HCT116 (cell line): ENCODE data around the gene SLC52A1.

Experiments
- ELF1 ChIP-seq: IDR thresholded peaks from 2 replicates; pipeline ENCODE4 v1.6.1; 2012; ENCODE audit warnings: low read depth, borderline replicate concordance
- EZH2 ChIP-seq: fragments of 200-600 bp; sonication (generic); IDR thresholded peaks from 2 replicates; pipeline ENCODE4 v1.6.1; 2017; ENCODE audit warnings: antibody characterized with exemption, mixed run types
- POLR2A ChIP-seq: IDR thresholded peaks from 2 replicates; pipeline ENCODE4 v1.7.0; 2011; ENCODE audit warnings: borderline replicate concordance; ENCODE audit not compliant: insufficient read depth, insufficient read length; ENCODE audit errors: extremely low read depth
- POLR2AphosphoS5 ChIP-seq: IDR thresholded peaks from 2 replicates; pipeline ENCODE4 v1.6.1; 2011; ENCODE audit warnings: mild to moderate bottlenecking, low read depth, low read length, moderate library complexity
- RAD21 ChIP-seq: IDR thresholded peaks from 2 replicates; pipeline ENCODE4 v1.6.1; 2012; ENCODE audit warnings: low read depth, mild to moderate bottlenecking
- SP1 ChIP-seq: IDR thresholded peaks from 2 replicates; pipeline ENCODE4 v1.6.1; 2012; ENCODE audit warnings: low read depth
- SRF ChIP-seq: IDR thresholded peaks from 2 replicates; pipeline ENCODE4 v1.6.1; 2012; ENCODE audit warnings: low read depth
- TCF7L2 ChIP-seq: IDR thresholded peaks from 2 replicates; pipeline ENCODE4 v1.7.0; 2011; ENCODE audit warnings: borderline replicate concordance, inconsistent platforms; ENCODE audit not compliant: insufficient read depth, insufficient read length; ENCODE audit errors: extremely low read depth
- YY1 ChIP-seq: IDR thresholded peaks from 2 replicates; pipeline ENCODE4 v1.6.1; 2011; ENCODE audit warnings: low read length, low read depth, moderate library complexity, mild to moderate bottlenecking; ENCODE audit not compliant: insufficient replicate concordance; ENCODE audit errors: extremely low read depth
- TF ChIP-seq, protein P1 (sequence below), 3 experiments: fragments of 200-600 bp in 1 of 3; sonication (generic) in 1 of 3; IDR thresholded peaks in 2 of 3; conservative IDR thresholded peaks in 1 of 3; 2 replicates each; pipeline ENCODE4 v1.5.1; 2012 to 2017; ENCODE audit warnings: low read depth in 2 of 3, low read length in 2 of 3, antibody characterized with exemption in 1 of 3, borderline replicate concordance in 1 of 3, control low read depth in 1 of 3, mild to moderate bottlenecking in 1 of 3, mixed read lengths in 1 of 3, mixed run types in 1 of 3, moderate library complexity in 1 of 3; ENCODE audit not compliant: insufficient read depth in 1 of 3
- TF ChIP-seq, protein P2 (sequence below): IDR thresholded peaks from 2 replicates; pipeline ENCODE4 v1.6.1; 2011; ENCODE audit warnings: mild to moderate bottlenecking, low read length, moderate library complexity; ENCODE audit not compliant: insufficient replicate concordance; ENCODE audit errors: extremely low read depth
- TF ChIP-seq, protein P3 (sequence below): IDR thresholded peaks from 2 replicates; pipeline ENCODE4 v1.6.1; 2012
- TF ChIP-seq, protein P4 (sequence below): IDR thresholded peaks from 2 replicates; pipeline ENCODE4 v1.6.1; 2012

DNA sequence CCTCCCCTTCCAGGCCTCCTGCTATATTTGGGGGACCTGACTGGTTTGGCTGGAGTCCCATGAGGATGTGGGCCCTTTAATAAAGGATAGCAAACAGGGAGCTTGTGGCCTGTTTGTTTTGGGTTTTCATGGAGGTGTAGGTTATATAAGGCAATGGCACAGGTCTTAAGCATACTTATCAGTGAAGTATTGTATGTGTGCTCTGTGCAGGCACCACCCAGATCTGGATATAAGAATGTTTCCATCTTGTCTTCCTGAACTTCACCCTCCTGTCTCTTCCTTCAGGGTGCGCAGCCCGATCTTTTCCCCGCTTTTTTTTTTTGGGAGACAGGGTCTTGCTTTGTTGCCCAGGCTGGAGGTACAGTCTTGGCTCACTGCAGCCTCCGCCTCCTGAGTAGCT is 10.6 kb downstream of the SLC52A1 start:
- no peak for TF ChIP-seq POLR2A
- TF ChIP-seq, protein P1, sequence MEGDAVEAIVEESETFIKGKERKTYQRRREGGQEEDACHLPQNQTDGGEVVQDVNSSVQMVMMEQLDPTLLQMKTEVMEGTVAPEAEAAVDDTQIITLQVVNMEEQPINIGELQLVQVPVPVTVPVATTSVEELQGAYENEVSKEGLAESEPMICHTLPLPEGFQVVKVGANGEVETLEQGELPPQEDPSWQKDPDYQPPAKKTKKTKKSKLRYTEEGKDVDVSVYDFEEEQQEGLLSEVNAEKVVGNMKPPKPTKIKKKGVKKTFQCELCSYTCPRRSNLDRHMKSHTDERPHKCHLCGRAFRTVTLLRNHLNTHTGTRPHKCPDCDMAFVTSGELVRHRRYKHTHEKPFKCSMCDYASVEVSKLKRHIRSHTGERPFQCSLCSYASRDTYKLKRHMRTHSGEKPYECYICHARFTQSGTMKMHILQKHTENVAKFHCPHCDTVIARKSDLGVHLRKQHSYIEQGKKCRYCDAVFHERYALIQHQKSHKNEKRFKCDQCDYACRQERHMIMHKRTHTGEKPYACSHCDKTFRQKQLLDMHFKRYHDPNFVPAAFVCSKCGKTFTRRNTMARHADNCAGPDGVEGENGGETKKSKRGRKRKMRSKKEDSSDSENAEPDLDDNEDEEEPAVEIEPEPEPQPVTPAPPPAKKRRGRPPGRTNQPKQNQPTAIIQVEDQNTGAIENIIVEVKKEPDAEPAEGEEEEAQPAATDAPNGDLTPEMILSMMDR (IDR thresholded peaks at IDR 0.05 in 2 of 3, conservative IDR thresholded peaks at IDR 0.05 in 1 of 3; ENCODE audit: borderline replicate concordance in 1 of 3, insufficient read depth in 1 of 3, low read depth in 2 of 3, low read length in 2 of 3), result no peak
- TF ChIP-seq POLR2AphosphoS5, result no peak
- no peak for TF ChIP-seq TCF7L2
- no peak for TF ChIP-seq ELF1
- TF ChIP-seq, protein P2, sequence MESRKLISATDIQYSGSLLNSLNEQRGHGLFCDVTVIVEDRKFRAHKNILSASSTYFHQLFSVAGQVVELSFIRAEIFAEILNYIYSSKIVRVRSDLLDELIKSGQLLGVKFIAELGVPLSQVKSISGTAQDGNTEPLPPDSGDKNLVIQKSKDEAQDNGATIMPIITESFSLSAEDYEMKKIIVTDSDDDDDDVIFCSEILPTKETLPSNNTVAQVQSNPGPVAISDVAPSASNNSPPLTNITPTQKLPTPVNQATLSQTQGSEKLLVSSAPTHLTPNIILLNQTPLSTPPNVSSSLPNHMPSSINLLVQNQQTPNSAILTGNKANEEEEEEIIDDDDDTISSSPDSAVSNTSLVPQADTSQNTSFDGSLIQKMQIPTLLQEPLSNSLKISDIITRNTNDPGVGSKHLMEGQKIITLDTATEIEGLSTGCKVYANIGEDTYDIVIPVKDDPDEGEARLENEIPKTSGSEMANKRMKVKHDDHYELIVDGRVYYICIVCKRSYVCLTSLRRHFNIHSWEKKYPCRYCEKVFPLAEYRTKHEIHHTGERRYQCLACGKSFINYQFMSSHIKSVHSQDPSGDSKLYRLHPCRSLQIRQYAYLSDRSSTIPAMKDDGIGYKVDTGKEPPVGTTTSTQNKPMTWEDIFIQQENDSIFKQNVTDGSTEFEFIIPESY, result no peak
- TF ChIP-seq EZH2, result no peak
- TF ChIP-seq RAD21, result no peak
- TF ChIP-seq, protein P3, sequence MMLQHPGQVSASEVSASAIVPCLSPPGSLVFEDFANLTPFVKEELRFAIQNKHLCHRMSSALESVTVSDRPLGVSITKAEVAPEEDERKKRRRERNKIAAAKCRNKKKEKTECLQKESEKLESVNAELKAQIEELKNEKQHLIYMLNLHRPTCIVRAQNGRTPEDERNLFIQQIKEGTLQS, result no peak
- TF ChIP-seq, protein P4, sequence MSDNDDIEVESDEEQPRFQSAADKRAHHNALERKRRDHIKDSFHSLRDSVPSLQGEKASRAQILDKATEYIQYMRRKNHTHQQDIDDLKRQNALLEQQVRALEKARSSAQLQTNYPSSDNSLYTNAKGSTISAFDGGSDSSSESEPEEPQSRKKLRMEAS, result no peak
- no peak for TF ChIP-seq YY1
- TF ChIP-seq SP1, result no peak
- no peak for TF ChIP-seq SRF
